ENCODE results near the gene EXD3.

The EXD3 gene

DNA sequence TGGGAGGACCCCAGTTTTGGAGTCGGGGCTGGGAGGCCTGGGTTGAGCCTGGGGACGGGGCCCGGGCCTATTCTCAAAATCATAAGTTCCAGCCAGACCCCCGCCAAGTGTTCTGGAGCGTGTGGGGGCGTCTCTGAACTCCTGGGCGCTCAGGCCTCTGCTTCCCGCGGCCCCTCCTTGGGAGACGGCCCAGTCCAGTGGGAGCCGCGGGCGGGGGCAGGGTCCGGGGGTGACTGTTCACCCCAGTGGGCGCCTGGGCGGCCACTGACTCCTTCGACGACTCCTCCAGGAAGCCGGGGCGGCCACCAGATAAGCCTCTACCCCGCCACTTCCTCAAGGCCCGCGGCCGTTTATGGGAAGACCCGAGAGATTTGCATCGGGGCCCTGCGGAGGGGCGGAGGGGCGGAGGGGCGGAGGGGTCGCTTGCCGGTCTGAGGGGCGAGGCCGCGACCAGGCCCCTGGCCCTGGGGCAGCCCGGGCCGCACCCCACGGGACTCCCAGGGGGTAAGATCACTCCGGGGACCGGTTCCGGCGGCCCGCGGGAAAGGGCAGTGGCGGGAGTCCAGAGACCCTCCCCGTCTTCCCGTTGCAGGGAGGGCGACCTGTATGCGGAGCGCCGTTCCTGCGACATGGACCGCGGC lies 144.8 kb downstream of the EXD3 start:
- DNase-seq (ENCODE audit: extremely low read depth in 1 of 2, low read depth in 1 of 2): no peak

- no peak for DNase-seq (ENCODE audit: extremely low read depth in 1 of 2, low read depth in 1 of 2)
Measured at GRCh38 chr9:137277329-137278041, 145.5 kb downstream of the EXD3 start, which contains the start of gene TOR4A. TSS of gene TOR4A (plus strand) at chr9:137277726. CDS start at chr9:137278690, 964 bp downstream.

DNA sequence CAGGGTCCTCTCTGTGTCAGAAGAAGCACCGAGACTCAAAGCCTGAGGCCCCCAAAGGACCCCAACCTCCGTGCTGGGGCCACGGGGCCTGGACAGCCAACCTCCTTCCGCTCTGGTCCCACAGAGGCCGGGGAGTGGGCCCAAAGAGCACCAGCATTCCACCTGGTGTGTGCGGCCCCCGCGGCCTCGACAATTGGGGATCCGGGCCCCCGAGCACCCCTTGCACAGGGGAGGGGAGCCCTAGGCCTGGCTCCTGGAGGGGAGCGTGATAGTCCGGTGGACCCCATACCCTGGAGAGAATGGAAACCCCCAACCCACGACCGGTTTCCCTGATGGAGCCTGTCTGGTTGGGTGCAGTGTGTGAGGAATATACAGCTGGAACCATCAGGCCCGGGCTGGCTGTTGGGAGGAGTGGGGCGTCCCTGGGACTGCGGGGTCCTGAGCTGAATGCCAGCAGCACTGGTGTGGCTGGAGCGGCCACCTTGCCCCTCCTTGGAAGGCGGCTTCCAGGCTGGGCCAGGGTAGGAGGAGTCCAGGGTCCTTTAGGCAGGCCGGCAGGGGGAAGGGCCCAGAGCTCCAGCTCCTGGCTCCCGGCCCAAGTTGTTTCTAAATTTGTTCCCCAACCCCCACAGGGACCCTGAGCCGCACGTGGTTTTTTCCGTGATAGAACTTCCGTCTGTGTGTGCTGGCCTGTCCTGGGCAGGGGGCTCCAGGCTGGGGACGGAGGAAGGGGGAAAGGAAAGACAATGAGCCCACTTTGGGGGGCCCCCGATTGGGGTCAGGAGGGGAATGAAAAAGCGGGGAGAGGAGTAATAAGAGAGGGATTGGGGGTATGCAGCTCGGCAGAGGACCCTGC lies 146.3 kb downstream of the EXD3 start:
- no peak for DNase-seq (ENCODE audit: extremely low read depth in 1 of 2, low read depth in 1 of 2)

DNA sequence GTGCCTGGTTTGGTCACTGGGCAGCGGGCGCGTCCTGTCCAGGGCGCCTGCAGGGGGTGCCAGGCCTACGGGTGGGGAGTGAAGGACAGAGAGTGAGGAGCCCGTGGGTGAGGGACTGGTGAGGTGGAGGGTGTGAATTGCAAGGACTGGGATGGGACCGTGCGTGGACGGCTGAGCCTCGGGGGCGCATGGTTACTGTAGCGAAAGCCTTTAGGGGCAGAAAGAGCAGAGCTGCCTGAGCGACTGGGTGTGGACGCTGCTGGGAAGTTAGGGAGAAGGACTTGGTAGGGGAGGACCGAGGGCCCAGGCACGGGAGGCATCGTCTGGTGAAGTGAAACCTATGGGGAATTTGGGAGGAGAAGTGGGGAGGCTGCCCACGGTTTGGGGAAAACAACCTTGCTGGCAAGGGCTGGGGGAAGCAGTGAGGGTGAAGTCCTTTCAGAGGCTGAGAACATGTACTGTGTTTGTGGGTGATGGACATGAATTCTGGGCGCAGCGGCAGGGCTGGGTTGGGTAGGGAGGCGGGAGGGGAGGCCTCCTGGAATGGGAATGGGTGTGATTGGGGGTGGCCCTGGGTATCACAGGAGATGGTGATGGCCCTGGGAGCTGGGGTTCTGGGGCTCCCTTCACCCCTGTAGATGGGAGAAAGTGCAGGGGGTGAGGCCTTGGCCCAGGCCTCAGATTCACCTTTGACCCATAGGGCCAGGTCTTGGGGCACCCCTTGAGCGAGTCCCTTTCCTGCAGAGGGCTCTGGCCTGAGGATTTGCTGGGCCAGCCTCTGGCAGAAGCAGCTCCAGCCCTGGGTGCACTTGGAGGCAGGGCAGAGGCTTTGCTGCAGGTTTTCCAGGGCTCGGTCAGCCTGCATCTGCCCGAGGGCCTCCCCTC lies 147.1 kb downstream of the EXD3 start:
- no peak for DNase-seq (ENCODE audit: extremely low read depth in 1 of 2, low read depth in 1 of 2)

DNA sequence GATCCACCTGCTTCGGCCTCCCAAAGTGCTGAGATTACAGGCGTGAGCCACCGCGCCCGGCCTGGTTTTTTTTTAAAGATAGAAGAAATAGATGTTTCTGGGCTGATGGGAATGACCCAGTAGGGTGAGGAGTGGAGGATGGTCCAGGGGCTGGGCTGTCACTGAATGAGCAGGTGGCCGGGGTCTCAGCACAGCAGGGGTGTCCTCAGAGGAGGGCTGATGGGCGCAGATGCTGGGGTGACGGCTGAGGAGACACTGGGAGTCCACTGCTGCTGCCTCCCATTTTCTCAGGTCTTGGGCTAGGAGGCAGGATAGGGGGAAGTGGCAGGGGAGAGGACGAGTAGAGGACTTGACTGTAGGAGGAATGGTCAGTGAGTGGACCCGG lies 147.8 kb downstream of the EXD3 start:
- no peak for DNase-seq (ENCODE audit: extremely low read depth in 1 of 2, low read depth in 1 of 2)

DNA sequence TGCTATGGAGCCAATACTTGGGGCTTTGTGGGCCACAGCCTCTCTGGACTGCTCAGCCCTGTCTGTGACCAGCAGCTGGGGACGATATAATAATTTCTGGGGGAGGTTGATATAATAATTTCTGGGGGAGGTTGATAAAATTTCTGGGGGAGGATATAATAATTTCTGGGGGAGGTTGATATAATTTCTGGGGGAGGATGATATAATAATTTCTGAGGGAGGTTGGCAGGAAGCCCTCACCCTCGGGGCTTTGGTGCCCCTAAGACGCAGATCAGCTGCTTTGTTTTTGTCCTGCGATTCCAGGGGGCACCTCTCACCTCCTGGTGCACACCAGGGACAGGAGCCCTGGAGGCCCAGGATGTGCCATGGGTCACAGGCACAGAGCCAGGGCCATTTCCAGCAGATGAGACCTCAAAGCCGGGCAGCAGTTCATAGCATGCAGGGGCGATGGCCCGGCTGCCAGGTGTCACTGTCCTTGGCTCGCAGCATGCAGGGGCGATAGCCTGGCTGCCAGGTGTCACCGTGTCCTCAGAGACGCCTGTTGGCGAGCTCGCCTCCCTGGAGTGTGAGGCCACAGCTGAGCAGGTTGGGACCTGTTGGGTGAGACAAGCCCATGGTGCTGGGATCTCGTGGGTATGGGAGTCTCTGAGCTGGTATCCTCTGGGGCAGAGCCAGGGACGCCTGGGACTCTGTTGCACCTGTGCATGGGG lies 149.2 kb downstream of the EXD3 start:
- no peak for DNase-seq (ENCODE audit: extremely low read depth in 1 of 2, low read depth in 1 of 2)

- no peak for DNase-seq (ENCODE audit: extremely low read depth in 1 of 2, low read depth in 1 of 2)
Measured at GRCh38 chr9:137273095-137273490, 149.9 kb downstream of the EXD3 start.

DNA sequence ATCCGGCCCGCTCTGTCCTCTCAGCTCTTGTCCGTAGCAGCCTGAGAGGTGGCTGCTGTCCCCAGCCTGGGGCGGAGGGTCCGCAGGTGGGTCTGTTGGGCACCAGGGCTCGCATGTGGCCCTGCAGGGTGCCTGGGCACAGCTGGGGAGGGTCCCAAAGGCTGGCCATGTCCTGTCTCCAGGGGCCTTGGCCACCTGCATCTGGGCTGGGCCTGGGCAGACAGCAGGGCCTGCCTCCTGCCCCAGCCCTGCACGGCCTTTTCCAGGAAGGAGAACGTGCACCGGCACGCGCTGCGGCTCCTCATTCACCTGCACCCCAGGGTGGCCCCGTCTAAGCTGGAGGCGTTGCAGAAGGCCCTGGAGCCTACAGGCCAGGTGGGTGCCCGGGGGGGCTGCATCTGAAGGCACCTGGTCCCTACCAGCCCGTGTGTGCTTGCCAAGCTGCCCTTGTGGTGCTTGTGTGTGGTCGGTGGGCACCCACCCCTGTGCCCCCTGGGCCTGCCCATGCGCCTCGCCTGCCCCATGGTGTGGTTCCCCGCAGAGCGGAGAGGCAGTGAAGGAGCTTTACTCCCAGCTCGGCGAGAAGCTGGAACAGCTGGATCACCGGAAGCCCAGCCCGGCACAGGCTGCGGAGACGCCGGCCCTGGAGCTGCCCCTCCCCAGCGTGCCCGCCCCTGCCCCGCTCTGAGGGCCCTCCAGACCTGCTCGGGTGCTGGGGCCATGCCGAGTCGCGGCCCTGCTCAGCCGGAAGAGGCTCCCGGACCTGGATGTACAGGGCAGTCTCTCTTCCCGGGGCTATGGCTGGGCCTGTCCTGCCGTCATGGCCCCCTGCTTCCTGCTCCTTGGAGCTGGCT lies 150.5 kb downstream of the EXD3 start:
- no peak for DNase-seq (ENCODE audit: extremely low read depth in 1 of 2, low read depth in 1 of 2)

DNA sequence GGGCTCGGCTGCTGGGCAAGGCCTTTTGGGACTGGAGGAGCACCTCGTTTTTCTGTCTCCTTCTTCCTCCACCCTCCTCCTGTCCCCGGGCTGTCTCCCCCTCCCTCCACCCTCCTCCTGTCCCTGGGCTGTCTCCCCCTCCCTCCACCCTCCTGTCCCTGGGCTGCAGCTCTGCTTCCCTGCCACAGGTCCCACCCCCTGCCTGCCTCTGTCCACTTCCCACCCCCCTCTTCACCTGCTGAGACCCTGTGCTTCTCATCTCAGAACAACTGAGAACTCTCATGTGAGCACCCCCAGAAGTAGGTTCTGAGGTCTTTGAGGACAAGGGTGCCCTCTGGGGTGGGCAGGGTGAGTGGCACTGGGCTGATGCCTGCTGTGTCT lies 151.3 kb downstream of the EXD3 start:
- DNase-seq (ENCODE audit: extremely low read depth in 1 of 2, low read depth in 1 of 2): no peak

GRCh38 chr9:137270929-137271695 lies 151.8 kb downstream of the EXD3 start:
- DNase-seq (ENCODE audit: extremely low read depth in 1 of 2, low read depth in 1 of 2): no peak

GRCh38 chr9:137269231-137269772 lies 153.7 kb downstream of the EXD3 start:
- no peak for DNase-seq (ENCODE audit: extremely low read depth in 1 of 2, low read depth in 1 of 2)

DNA sequence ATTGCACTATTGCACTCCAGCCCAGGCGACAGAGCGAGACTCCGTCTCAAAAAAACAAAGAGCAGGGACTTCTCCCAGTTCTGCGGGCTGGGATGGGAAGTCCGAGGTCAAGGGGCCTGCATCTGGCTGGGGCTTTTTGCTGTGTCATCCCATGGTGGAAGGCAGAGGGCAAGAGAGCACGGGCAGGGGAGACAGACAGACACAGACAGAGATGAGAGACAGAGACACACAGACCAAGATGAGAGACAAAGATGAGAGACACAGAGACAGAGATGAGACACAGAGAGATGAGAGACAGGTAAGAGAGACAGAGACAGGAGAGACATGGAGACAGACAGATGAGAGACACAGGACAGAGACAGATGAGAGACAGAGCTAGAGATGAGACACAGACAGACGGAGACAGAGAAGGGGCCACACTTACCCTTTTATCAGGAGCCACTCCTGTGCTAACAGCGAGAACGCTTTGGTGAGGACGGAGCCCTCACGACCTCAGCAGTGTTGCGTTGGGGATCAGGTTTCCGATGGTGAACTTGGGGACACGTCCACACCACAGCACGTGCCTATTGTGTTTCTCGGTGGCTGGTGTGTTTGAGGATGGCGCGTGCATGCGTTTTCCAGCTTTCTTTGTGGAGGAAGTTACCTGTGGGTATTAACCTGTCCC lies 154.3 kb downstream of the EXD3 start:
- no peak for DNase-seq (ENCODE audit: extremely low read depth in 1 of 2, low read depth in 1 of 2)

- no peak for DNase-seq (ENCODE audit: extremely low read depth in 1 of 2, low read depth in 1 of 2)
Measured at GRCh38 chr9:137267933-137268355, 155.0 kb downstream of the EXD3 start.

- DNase-seq (ENCODE audit: extremely low read depth in 1 of 2, low read depth in 1 of 2): no peak
Measured at GRCh38 chr9:137266585-137267453, 156.1 kb downstream of the EXD3 start.

DNA sequence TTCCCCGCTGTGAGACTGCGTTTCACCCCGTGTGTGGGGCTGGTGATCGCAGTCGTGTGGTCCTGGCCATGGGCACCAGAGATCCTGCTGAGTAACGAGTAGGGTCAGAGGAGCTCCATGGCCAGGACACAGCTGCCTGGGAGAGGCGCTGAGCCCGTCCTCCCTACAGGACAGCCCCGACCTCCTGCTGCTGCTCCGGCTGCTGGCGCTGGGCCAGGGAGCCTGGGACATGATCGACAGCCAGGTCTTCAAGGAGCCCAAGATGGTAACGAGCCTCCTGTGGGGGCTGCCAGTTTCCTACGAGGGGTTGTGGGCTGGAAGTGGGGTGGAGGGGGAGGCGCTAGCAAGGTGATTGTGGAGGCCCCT lies 156.8 kb downstream of the EXD3 start:
- DNase-seq (ENCODE audit: extremely low read depth in 1 of 2, low read depth in 1 of 2): no peak

DNA sequence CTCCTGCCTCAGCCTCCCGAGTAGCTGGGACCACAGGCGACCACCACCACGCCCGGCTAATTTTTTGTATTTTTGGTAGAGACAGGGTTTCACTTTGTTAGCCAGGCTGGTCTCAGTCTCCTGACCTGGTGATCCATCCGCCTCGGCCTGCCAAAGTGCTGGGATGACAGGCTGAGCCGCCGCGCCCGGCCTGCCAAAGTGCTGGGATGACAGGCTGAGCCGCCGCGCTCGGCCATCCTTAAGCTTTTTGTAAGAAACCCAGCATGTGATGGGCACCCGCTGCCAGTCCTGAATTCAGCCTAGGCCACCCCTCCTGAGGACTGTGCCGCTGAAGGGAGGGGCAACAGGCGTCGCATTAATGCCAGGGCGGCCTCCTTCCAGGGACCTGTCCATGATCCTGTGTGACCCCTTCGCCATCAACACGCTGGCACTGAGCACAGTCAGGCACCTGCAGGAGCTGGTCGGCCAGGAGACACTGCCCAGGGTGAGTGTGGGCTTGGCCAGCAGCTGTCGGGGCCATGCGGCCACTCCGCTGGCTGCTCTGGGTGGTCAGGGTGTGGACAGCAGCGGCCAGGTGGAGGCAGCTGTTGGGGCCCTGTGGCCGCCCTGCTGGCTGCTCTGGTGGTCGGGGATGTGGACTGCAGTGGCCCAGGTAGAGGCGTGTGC lies 157.3 kb downstream of the EXD3 start:
- DNase-seq (ENCODE audit: extremely low read depth in 1 of 2, low read depth in 1 of 2): no peak

All from activated CD8-positive, alpha-beta memory T cell treated with anti-CD3 and anti-CD28 coated beads for 1 hour (primary cell).